ENCODE results near the gene ZNF883. TPM values are rescaled to one million over a fixed set of nuclear protein-coding genes. Genes with fewer than 3 reads are reported as not detected.

ZNF883 gene
- total and polyA plus RNA-seq, 9 of the 15 experiments (the other 6 are each of a cell fraction or from before 2014, with no cell fraction given) = 1.00 to 5.7 (median 3.7) TPM

- ATAC-seq = no peak
- WGBS (ENCODE audit: insufficient coverage, low coverage, missing lambda C conversion rate) = 9% methylated on average over 5 of the region's 5 CpGs
- H3K4me3 ChIP-seq = peak overlapping the region; percentile 49; the same call in 1 of the 2 replicates
- peaks cover 0 to 5% of the 10 kb centered on the region in 2 experiments; a peak in 1 of 5 replicates for H3K27me3 ChIP-seq (ENCODE audit: control insufficient read depth in 2 of 2, insufficient read depth in 2 of 2, low read length in 2 of 2)
- in situ Hi-C loops (cut with MboI) (no loop called here), intact Hi-C loops (cut with micrococcal nuclease) (no loop called here)
- TF ChIP-seq TFAP4 (CRISPR knock-in tag; IDR thresholded peaks at IDR 0.05; ENCODE audit: borderline replicate concordance) = no peak
- TF ChIP-seq ZNF449 (CRISPR knock-in tag; IDR thresholded peaks at IDR 0.05) = no peak
- TF ChIP-seq ZNF134 (CRISPR knock-in tag; conservative IDR thresholded peaks at IDR 0.05) = no peak
- H4K20me1 ChIP-seq (replicated peaks; ENCODE audit: control insufficient read depth, insufficient read depth, low read length) = no peaks in the 10 kb centered on the region
- ChIA-PET CTCF (ENCODE audit: low intra/inter-chr PET ratio) (no interaction called here), POLR2A (interaction anchor here (0.6 kb wide), 2 partner anchors 83 to 219 kb away, joined by 3 read pairs; no protein-coding TSS in a partner anchor)
- BruUV-seq (replicated peaks) = no TSS peak
- peak overlapping the region; percentile 91 for H2AFZ ChIP-seq (ENCODE audit: low read depth, low read length)
- H3K4me2 ChIP-seq (ENCODE audit: insufficient read depth, low read length) = peak overlapping the region; percentile 86
- H3K9me3 ChIP-seq (replicated peaks; ENCODE audit: control insufficient read depth, insufficient read depth, low read depth, low read length) = no peaks in the 10 kb centered on the region
- no peak for DNase-seq (ENCODE audit: extremely low read depth in 1 of 4, low spot score in 3 of 4)
- FAIRE-seq = no peak
- no peaks in the 10 kb centered on the region for H3K79me2 ChIP-seq (ENCODE audit: control insufficient read depth, insufficient read depth, low read length)
- H3K36me3 ChIP-seq (ENCODE audit: control insufficient read depth, insufficient read depth, low read length) = no peaks in the 10 kb centered on the region; the same call in 2 of the 3 replicates
- H3K4me1 ChIP-seq (replicated peaks in 1 of 2; ENCODE audit: control insufficient read depth in 2 of 2, insufficient read depth in 2 of 2, low read length in 2 of 2) = peaks cover 0 to 15% of the 10 kb centered on the region in 2 experiments; a peak in 2 of 5 replicates
- H3K9me1 ChIP-seq (ENCODE audit: control insufficient read depth, insufficient read depth, low read length) = no peaks in the 10 kb centered on the region
- H3K9ac ChIP-seq (ENCODE audit: insufficient read depth in 1 of 2, low read depth in 2 of 2, low read length in 2 of 2) = no peak overlapping the region
- H3K27ac ChIP-seq (ENCODE audit: extremely low read depth, low read depth, low read length) = no peak overlapping the region
Observed at GRCh38 chr9:113057193-113057592, 45.2 kb upstream of the ZNF883 start.

Measured in K562 (cell line).